HEK293T (cell line): ENCODE results near the gene IDI2.

Experiments
- CTCF ChIA-PET: fragments of 350-600 bp; formaldehyde crosslinking; extraction: SDS; loops from one replicate; lab custom pipeline; 2021; ENCODE audit warnings: antibody characterized with exemption, inconsistent platforms; lab: Yijun Ruan, JAX
- POLR2A ChIA-PET: fragments of 350-600 bp; formaldehyde crosslinking; extraction: SDS; loops from one replicate; lab custom pipeline; 2020; ENCODE audit warnings: antibody characterized with exemption, inconsistent platforms; lab: Yijun Ruan, JAX
- DNase-seq: peaks from one replicate; pipeline ENCODE4 v3.0.0; 2012; ENCODE audit warnings: mixed read lengths; ENCODE audit errors: extremely low spot score
- ARNT ChIP-seq: fragments of 450-650 bp; IDR thresholded peaks from 2 replicates; pipeline ENCODE4 v1.6.1; 2017; ENCODE audit warnings: mild to moderate bottlenecking
- BHLHE40 ChIP-seq: fragments of 450-650 bp; IDR thresholded peaks from 2 replicates; pipeline ENCODE4 v1.6.1; 2016; ENCODE audit warnings: mild to moderate bottlenecking, moderate library complexity, borderline replicate concordance
- CTBP1 ChIP-seq: fragments of 450-650 bp; IDR thresholded peaks from 2 replicates; pipeline ENCODE4 v1.6.1; 2016; ENCODE audit warnings: borderline replicate concordance
- ELF4 ChIP-seq: fragments of 450-650 bp; IDR thresholded peaks from 2 replicates; pipeline ENCODE4 v1.6.1; 2017; ENCODE audit warnings: antibody characterized with exemption
- FOXA1 ChIP-seq: fragments of 450-650 bp; IDR thresholded peaks from 2 replicates; pipeline ENCODE4 v1.6.1; 2016; ENCODE audit warnings: mild to moderate bottlenecking
- FOXK2 ChIP-seq: fragments of 450-650 bp; IDR thresholded peaks from 2 replicates; pipeline ENCODE4 v1.6.1; 2016; ENCODE audit warnings: mild to moderate bottlenecking
- FOXM1 ChIP-seq: fragments of 450-650 bp; IDR thresholded peaks from 2 replicates; pipeline ENCODE4 v1.6.1; 2017; ENCODE audit warnings: mild to moderate bottlenecking, borderline replicate concordance
- HDGF ChIP-seq: fragments of 450-650 bp; IDR thresholded peaks from 2 replicates; pipeline ENCODE4 v1.6.1; 2017; ENCODE audit warnings: antibody characterized with exemption, borderline replicate concordance
- L3MBTL2 ChIP-seq: fragments of 450-650 bp; conservative IDR thresholded peaks from 2 replicates; pipeline ENCODE4 v1.6.1; 2016; ENCODE audit warnings: mild to moderate bottlenecking
- LEF1 ChIP-seq: fragments of 450-650 bp; IDR thresholded peaks from 2 replicates; pipeline ENCODE4 v1.6.1; 2017; ENCODE audit warnings: mild to moderate bottlenecking, borderline replicate concordance
- NFRKB ChIP-seq: fragments of 450-650 bp; IDR thresholded peaks from 2 replicates; pipeline ENCODE4 v1.6.1; 2016; ENCODE audit warnings: mild to moderate bottlenecking, moderate library complexity
- SP1 ChIP-seq: fragments of 450-650 bp; IDR thresholded peaks from 2 replicates; pipeline ENCODE4 v1.6.1; 2017
- SUZ12 ChIP-seq: fragments of 450-650 bp; IDR thresholded peaks from 2 replicates; pipeline ENCODE4 v1.6.1; 2016; ENCODE audit warnings: mild to moderate bottlenecking
- TARDBP ChIP-seq: fragments of 450-650 bp; IDR thresholded peaks from 2 replicates; pipeline ENCODE4 v1.6.1; 2016
- ZNF384 ChIP-seq: fragments of 450-650 bp; IDR thresholded peaks from 2 replicates; pipeline ENCODE4 v1.6.1; 2016
- TF ChIP-seq, protein P1 (sequence below): fragments of 450-650 bp; IDR thresholded peaks from 2 replicates; pipeline ENCODE4 v1.6.1; 2016

Gene IDI2

DNA sequence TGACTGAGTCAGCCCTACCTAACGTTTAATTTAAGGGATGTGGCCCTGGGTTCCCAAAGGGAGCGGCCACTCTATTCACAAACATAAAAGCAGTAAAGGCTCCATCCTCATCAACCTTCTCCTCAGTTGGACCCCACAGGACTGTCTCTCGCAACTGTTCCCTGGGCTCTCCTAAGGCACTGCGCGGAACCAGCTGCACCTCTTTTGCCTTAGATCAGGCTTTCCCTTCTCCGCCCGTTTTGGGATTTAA lies 38.1 kb downstream of the IDI2 start:
- no peak for TF ChIP-seq FOXK2
- TF ChIP-seq BHLHE40 = no peak
- TF ChIP-seq L3MBTL2 = no peak
- no peak for TF ChIP-seq CTBP1
- no peak for TF ChIP-seq LEF1
- no peak for TF ChIP-seq NFRKB
- TF ChIP-seq SUZ12 = no peak
- TF ChIP-seq SP1 = no peak
- no peak for TF ChIP-seq ELF4
- TF ChIP-seq, protein P1, sequence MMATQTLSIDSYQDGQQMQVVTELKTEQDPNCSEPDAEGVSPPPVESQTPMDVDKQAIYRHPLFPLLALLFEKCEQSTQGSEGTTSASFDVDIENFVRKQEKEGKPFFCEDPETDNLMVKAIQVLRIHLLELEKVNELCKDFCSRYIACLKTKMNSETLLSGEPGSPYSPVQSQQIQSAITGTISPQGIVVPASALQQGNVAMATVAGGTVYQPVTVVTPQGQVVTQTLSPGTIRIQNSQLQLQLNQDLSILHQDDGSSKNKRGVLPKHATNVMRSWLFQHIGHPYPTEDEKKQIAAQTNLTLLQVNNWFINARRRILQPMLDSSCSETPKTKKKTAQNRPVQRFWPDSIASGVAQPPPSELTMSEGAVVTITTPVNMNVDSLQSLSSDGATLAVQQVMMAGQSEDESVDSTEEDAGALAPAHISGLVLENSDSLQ = no peak
- TF ChIP-seq TARDBP = no peak
- no peak for TF ChIP-seq FOXA1
- TF ChIP-seq ARNT = no peak
- TF ChIP-seq HDGF = no peak
- TF ChIP-seq ZNF384 = no peak
- TF ChIP-seq FOXM1 = no peak
- POLR2A ChIA-PET = interaction anchor here (1.4 to 2.7 kb wide), 6 partner anchors 16 to 62 kb away, joined by 3 to 9 read pairs (median 5); partner anchors contain the start of gene IDI1
- DNase-seq = no peak
- CTCF ChIA-PET = no interaction called here

DNA sequence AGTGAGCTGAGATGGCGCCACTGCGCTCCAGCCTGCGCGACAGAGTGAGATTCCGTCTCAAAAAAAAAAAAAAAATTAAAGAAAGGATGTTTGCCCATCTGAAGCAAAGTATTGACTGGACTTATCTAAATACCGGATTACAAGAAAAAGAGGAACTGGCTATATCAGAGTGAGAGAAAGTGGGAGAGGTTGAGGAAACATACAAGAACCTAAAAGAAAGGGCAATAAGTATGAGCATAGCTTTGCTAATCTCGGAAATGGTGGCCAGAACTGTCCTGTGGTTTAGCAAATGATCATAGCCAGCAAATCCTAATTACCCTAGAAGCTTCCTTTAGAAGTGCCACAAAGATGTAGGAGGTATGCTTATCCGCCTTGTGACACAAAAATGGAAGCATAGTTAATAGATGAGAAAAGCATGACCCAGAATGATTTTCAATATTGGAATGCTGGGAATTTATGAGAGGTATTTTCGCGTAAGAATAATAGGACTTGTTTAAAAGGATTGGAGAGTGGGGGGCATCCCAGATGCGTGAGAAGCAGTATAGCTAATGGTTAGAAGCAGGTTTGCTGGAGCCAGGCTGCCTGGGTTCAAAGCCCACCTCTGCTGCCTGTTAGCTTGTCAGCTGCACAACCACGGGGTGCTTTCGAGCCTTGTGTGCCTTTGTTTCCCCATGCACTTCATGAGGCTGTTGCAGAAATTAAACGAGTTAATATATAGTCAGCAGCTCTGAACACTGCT lies 38.6 kb downstream of the IDI2 start:
- POLR2A ChIA-PET = interaction anchor here (1.4 to 2.7 kb wide), 7 partner anchors 16 to 62 kb away, joined by 3 to 9 read pairs (median 5); partner anchors contain the start of genes IDI1 and LARP4B
- DNase-seq = no peak
- CTCF ChIA-PET = no interaction called here
- TF ChIP-seq ELF4 = no peak
- no peak for TF ChIP-seq ARNT
- TF ChIP-seq FOXA1 = no peak
- no peak for TF ChIP-seq L3MBTL2
- TF ChIP-seq FOXK2 = no peak
- no peak for TF ChIP-seq NFRKB
- TF ChIP-seq HDGF = no peak
- TF ChIP-seq, protein P1 = no peak
- no peak for TF ChIP-seq SP1
- TF ChIP-seq LEF1 = no peak

DNA sequence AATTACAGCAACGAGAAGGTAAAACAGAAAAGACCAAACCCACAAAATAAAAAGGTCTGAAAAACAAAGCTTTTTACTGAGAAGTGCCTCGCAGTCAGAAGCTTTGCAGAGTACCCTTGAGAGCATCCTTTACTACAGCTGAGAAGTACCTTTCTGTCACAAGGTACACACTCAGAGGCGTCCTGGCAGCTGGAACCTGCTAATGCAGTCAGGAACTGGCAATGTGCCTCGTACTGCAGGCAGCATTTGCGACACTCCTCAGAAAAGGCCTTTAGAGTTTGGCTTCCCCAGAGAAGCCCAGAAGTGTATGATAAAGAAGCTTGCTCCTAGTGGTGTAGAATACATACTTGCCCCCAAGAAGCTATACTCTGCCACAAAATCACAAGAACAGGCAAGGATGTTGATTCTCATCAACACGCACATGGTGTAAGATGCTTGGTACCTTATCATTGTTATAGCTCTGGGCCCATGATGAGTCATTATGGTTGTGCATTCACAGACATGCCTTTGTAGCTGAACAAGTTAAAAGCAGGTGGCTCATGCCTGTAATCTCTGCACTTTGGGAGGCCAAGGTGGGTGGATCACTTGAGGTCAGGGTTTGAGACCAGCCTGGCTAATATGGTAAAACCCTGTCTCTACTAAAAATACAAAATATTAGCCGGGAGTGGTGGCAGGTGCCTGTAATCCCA lies 39.4 kb downstream of the IDI2 start:
- CTCF ChIA-PET = no interaction called here
- no peak for DNase-seq
- TF ChIP-seq FOXA1 (no peak), FOXM1 (no peak), L3MBTL2 (no peak), SUZ12 (no peak), NFRKB (no peak), SP1 (no peak), BHLHE40 (no peak), FOXK2 (no peak), HDGF (no peak), TARDBP (no peak), CTBP1 (no peak), LEF1 (no peak), ELF4 (no peak), ARNT (no peak)
- TF ChIP-seq, protein P1 = no peak

DNA sequence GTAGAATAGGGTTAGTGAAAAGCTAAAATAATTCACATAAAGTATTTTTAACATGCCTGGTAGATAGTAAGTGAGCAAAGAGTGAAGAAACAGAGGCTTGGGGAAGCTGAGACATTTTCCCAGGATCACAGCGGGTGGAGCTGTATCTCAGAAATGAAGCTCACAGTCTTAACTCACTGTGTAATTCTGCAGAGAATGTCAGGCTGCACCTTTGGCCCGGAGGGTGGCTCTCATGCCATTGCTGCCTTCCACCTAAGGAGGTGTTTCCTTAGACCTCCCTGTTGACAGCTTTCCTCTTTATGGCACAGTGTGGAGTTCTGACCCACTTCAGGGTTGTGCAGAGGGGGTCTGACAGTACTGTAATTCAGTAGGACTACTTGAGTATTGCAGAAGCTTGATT lies 40.3 kb downstream of the IDI2 start:
- no peak for DNase-seq
- CTCF ChIA-PET = no interaction called here
- no peak for TF ChIP-seq TARDBP
- no peak for TF ChIP-seq CTBP1
- TF ChIP-seq FOXK2 = no peak
- no peak for TF ChIP-seq FOXA1
- no peak for TF ChIP-seq ELF4
- no peak for TF ChIP-seq LEF1
- no peak for TF ChIP-seq ZNF384
- TF ChIP-seq, protein P1 = no peak
- TF ChIP-seq HDGF = no peak
- no peak for TF ChIP-seq ARNT
- no peak for TF ChIP-seq SP1
- TF ChIP-seq NFRKB = no peak
- TF ChIP-seq L3MBTL2 = no peak
- TF ChIP-seq FOXM1 = no peak
- no peak for TF ChIP-seq BHLHE40
- TF ChIP-seq SUZ12 = no peak
- POLR2A ChIA-PET = interaction anchor here (0.7 kb wide), 1 partner anchor 11 kb away, joined by 3 read pairs; no protein-coding TSS in a partner anchor

More for the DNA sequence above, 39.4 kb downstream of the IDI2 start:
- POLR2A ChIA-PET = interaction anchor here (1.6 to 2.7 kb wide), 5 partner anchors 23 to 63 kb away, joined by 5 to 9 read pairs (median 7); partner anchors contain the start of genes IDI1 and LARP4B

DNA sequence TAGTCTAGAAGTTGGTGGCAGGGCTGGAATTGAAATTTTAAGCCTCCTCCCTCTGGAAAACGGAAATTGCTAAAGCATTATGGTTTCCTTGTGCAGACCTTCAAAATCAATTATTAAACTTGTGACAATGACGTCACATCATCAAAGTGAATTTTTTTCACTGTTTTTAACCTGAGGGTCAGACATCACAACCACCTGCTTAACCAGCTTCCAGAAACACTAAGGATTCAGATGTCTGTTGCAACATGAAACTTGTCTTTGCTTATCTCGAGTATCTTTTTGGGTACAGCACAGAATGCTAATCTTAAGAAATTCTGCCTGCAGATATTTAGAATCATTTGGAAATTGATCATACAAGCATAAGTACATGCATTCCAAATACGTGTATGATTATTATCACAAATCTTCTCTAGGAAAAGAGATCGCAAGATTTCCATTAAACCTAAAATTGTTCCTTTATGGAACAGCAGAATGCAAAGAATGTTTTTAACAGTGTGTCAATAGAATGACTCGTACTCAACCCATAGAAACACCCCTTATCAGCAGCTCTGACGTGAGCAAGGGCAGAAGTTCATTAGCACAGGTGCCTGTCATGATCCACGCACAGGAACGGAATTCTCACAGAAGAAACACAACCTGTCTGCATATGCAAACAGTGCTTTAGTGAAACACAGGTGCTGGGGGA lies 41.5 kb downstream of the IDI2 start:
- TF ChIP-seq HDGF (no peak), CTBP1 (no peak), LEF1 (no peak), FOXA1 (no peak), FOXM1 (no peak), SUZ12 (no peak), ELF4 (no peak), FOXK2 (no peak), L3MBTL2 (no peak), NFRKB (no peak)
- TF ChIP-seq, protein P1 = no peak
- ChIA-PET CTCF (no interaction called here), POLR2A (no interaction called here)
- no peak for DNase-seq
